SH-SY5Y (cell line): ENCODE measurements around the gene PLPPR4.

ENCODE experiments used
- GATA2 ChIP-seq: IDR thresholded peaks from 2 replicates; pipeline ENCODE4 v1.6.1; 2011; ENCODE audit warnings: mild to moderate bottlenecking, low read depth, low read length
- GATA3 ChIP-seq: IDR thresholded peaks from 2 replicates; pipeline ENCODE4 v1.6.1; 2011; ENCODE audit warnings: low read depth, mild to moderate bottlenecking, low read length, moderate library complexity

DNA sequence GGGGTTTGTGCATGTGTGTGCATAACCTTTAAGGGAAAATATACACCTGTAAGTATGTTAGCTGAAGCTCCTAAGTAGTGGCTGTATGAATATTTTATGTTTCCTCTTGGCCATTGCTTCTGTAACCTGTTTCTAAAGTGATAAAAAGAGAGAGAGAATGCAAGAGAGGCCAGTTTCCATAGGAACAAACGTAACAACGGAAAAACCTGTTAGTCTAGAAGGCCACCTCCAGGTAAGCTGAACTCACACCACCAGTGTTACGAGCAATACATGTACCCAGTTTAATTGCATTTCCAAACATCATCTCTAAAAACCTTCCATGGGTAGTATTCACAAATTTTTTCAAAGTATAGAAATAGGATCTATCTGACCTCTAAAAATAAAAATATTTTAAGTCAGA lies 63.1 kb downstream of the PLPPR4 start:
- TF ChIP-seq GATA2 (no peak), GATA3 (no peak)
